Endodermal cell (in vitro differentiated cells): ENCODE measurements around the gene KCNIP4. TPM values are rescaled to one million over a fixed set of nuclear protein-coding genes. Genes with fewer than 3 reads are reported as not detected.
A peak's percentile ranks its signal among the peaks of the same experiment; 100 is the strongest.

ENCODE experiments used
- DNase-seq: peaks from one replicate; pipeline ENCODE4 v3.0.0-alpha.2; 2017
- H3K27ac ChIP-seq: 2 replicates; pipeline ENCODE4 v1.5.1; 2013; ENCODE audit warnings: mild to moderate bottlenecking, low read depth, low read length, moderate library complexity
- H3K27me3 ChIP-seq: 2 replicates; pipeline ENCODE4 v1.6.1; 2013; ENCODE audit warnings: mild to moderate bottlenecking, low read length, moderate library complexity; ENCODE audit not compliant: insufficient read depth, control insufficient read depth, poor library complexity, severe bottlenecking
- H3K36me3 ChIP-seq: 2 replicates; pipeline ENCODE4 v1.7.0; 2013; ENCODE audit warnings: mild to moderate bottlenecking, low read length, moderate library complexity; ENCODE audit not compliant: control insufficient read depth, insufficient read depth
- H3K4me1 ChIP-seq: one replicate; pipeline ENCODE4 v1.7.0; 2013; ENCODE audit warnings: low read length; ENCODE audit not compliant: control insufficient read depth, insufficient read depth
- H3K4me3 ChIP-seq: 2 replicates; pipeline ENCODE4 v1.5.1; 2013; ENCODE audit warnings: mild to moderate bottlenecking, low read length, moderate library complexity
- H3K9ac ChIP-seq: 2 replicates; pipeline ENCODE4 v1.6.1; 2013; ENCODE audit warnings: mild to moderate bottlenecking, low read length, moderate library complexity; ENCODE audit not compliant: poor library complexity, severe bottlenecking; ENCODE audit errors: extremely low read depth
- H3K9me3 ChIP-seq: 2 replicates; pipeline ENCODE4 v1.6.1; 2013; ENCODE audit warnings: mild to moderate bottlenecking, low read length, moderate library complexity; ENCODE audit not compliant: control insufficient read depth
- H3K27ac Mint-ChIP-seq: 2 replicates; pipeline ENCODE4 v1.8.0; 2020; ENCODE audit warnings: mixed read lengths
- H3K27me3 Mint-ChIP-seq: 2 replicates; pipeline ENCODE4 v1.8.0; 2021; ENCODE audit warnings: mild to moderate bottlenecking, mixed read lengths; ENCODE audit not compliant: insufficient read depth
- H3K36me3 Mint-ChIP-seq: 2 replicates; pipeline ENCODE4 v1.8.0; 2020; ENCODE audit warnings: low read depth, mixed read lengths
- H3K4me1 Mint-ChIP-seq: 2 replicates; pipeline ENCODE4 v1.8.0; 2020; ENCODE audit warnings: mixed read lengths
- H3K4me3 Mint-ChIP-seq: 2 replicates; pipeline ENCODE4 v1.8.0; 2020; ENCODE audit warnings: mild to moderate bottlenecking, moderate library complexity, mixed read lengths
- H3K9me3 Mint-ChIP-seq: 2 replicates; pipeline ENCODE4 v1.8.0; 2020; ENCODE audit warnings: mild to moderate bottlenecking, mixed read lengths
- WGBS, 2 experiments: methylation state at CpG; one replicate each; pipeline versions ENCODE4 v1.1.5 to v1.1.7; 2013; ENCODE audit warnings: missing lambda C conversion rate in 2 of 2, mixed read lengths in 1 of 2; ENCODE audit not compliant: insufficient coverage in 1 of 2, insufficient read length in 1 of 2; 5-methylcytosine and 5-hydroxymethylcytosine counted together
- total RNA-seq, 2 donors: library from RNA; stranded (reverse); fragmentation: NEBNext Ultra II Directional in 1 of 2; extraction: Animal tissue kit (Norgen Biotek cat#: 25700) in 1 of 2; gene quantifications; 2 replicates in 1 of 2; 3 replicates in 1 of 2; pipeline ENCODE4 v1.2.1, GENCODE V29; 2021
- TF ChIP-seq, protein P1 (sequence below): fragments of 200-600 bp; sonication (generic); conservative IDR thresholded peaks from 2 replicates; pipeline ENCODE4 v1.5.0; 2021; ENCODE audit warnings: antibody characterized with exemption, mild to moderate bottlenecking

KCNIP4 gene
- total RNA-seq, 2 donors from 2014 or later: not detected

DNA sequence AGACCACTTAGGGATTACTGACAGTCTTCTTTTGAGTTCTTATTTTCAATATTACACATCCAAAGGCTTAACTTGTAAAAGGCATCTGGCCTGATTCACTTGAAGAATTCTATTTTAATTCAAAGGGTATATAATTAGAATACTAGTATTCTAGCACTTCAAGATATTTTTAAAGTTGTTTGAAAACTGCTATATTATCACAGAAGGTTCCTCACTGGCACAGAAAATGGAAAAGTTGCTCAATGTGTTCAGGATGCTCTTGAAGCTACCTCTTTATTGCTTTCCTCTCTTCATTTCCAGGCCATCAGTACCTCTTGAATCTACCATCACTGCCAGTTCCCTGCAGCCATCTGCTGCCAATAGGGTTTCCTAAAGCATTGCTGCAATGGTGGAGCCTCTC lies 271.4 kb downstream of the KCNIP4 start:
- Mint-ChIP-seq H3K4me1 (no peaks in the 10 kb centered on the region), H3K36me3 (no peaks in the 10 kb centered on the region), H3K27ac (no peak overlapping the region), H3K4me3 (no peak overlapping the region), H3K27me3 (no peaks in the 10 kb centered on the region), H3K9me3 (no peaks in the 10 kb centered on the region)
- no peaks in the 10 kb centered on the region for H3K36me3 ChIP-seq
- no peak overlapping the region for H3K4me3 ChIP-seq
- H3K27ac ChIP-seq: no peak overlapping the region
- TF ChIP-seq, protein P1, sequence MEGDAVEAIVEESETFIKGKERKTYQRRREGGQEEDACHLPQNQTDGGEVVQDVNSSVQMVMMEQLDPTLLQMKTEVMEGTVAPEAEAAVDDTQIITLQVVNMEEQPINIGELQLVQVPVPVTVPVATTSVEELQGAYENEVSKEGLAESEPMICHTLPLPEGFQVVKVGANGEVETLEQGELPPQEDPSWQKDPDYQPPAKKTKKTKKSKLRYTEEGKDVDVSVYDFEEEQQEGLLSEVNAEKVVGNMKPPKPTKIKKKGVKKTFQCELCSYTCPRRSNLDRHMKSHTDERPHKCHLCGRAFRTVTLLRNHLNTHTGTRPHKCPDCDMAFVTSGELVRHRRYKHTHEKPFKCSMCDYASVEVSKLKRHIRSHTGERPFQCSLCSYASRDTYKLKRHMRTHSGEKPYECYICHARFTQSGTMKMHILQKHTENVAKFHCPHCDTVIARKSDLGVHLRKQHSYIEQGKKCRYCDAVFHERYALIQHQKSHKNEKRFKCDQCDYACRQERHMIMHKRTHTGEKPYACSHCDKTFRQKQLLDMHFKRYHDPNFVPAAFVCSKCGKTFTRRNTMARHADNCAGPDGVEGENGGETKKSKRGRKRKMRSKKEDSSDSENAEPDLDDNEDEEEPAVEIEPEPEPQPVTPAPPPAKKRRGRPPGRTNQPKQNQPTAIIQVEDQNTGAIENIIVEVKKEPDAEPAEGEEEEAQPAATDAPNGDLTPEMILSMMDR: no peak
- no peaks in the 10 kb centered on the region for H3K4me1 ChIP-seq
- no peaks in the 10 kb centered on the region for H3K9me3 ChIP-seq
- no peak overlapping the region for H3K9ac ChIP-seq
- DNase-seq: no peak
- no peaks in the 10 kb centered on the region for H3K27me3 ChIP-seq

GRCh38 chr4:21664355-21664754 lies 284.2 kb downstream of the KCNIP4 start:
- no peak overlapping the region for H3K27ac ChIP-seq
- no peak overlapping the region for H3K9ac ChIP-seq
- Mint-ChIP-seq H3K4me1 (peaks cover 6% of the 10 kb centered on the region), H3K4me3 (no peak overlapping the region), H3K27me3 (peaks cover 3% of the 10 kb centered on the region), H3K9me3 (no peaks in the 10 kb centered on the region), H3K36me3 (no peaks in the 10 kb centered on the region), H3K27ac (peak overlapping the region; percentile 10)
- TF ChIP-seq, protein P1: no peak
- H3K9me3 ChIP-seq: no peaks in the 10 kb centered on the region
- H3K4me3 ChIP-seq: no peak overlapping the region
- H3K4me1 ChIP-seq: no peaks in the 10 kb centered on the region
- no peaks in the 10 kb centered on the region for H3K36me3 ChIP-seq
- no peaks in the 10 kb centered on the region for H3K27me3 ChIP-seq
- WGBS, 2 experiments: 24 to 75% methylated on average over 2 of the region's 2 CpGs
- no peak for DNase-seq

DNA sequence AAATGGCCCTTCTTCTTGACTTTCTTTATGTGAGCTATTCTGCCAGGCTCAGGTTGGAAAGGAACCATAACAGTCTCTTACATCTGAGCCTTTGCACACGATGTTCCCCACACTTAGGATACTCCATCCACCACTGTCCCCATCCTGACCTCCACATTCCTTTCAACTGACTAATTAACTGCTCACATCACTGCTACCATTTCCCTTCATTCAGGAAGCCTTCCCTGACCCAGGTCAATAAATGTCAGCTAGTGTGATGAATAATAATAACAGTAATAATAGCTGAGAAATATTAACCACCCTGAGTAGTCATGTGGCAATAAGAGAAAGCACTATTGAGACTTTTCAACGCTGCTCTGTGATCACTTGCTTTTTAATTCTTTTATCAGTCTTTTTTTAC lies 291.7 kb downstream of the KCNIP4 start:
- H3K9ac ChIP-seq: no peak overlapping the region
- H3K27me3 ChIP-seq: no peaks in the 10 kb centered on the region
- H3K27ac ChIP-seq: no peak overlapping the region
- Mint-ChIP-seq H3K4me3 (no peak overlapping the region), H3K27me3 (peaks cover 3% of the 10 kb centered on the region), H3K27ac (no peak overlapping the region), H3K9me3 (no peaks in the 10 kb centered on the region), H3K36me3 (no peaks in the 10 kb centered on the region), H3K4me1 (no peaks in the 10 kb centered on the region)
- DNase-seq: no peak
- no peaks in the 10 kb centered on the region for H3K4me1 ChIP-seq
- no peaks in the 10 kb centered on the region for H3K9me3 ChIP-seq
- H3K4me3 ChIP-seq: no peak overlapping the region
- TF ChIP-seq, protein P1: no peak
- 57 to 72% methylated on average over 1 to 2 of the region's 2 CpGs for WGBS, 2 experiments
- H3K36me3 ChIP-seq: no peaks in the 10 kb centered on the region
